Subcutaneous abdominal adipose tissue (tissue), 5 donors: ENCODE results near the gene HSPA9.

Experiments
- H3K27ac ChIP-seq: one replicate; pipeline ENCODE4 v1.7.0; 2013; ENCODE audit warnings: low read depth, mild to moderate bottlenecking, inconsistent platforms, low read length, moderate library complexity
- H3K27me3 ChIP-seq, 5 donors: one replicate each; pipeline ENCODE4 v1.7.0; 2013; ENCODE audit warnings: low read length in 5 of 5, inconsistent platforms in 1 of 5; ENCODE audit not compliant: control insufficient read depth in 5 of 5, insufficient read depth in 4 of 5
- H3K36me3 ChIP-seq, 5 donors: one replicate each; pipeline ENCODE4 v1.7.0; 2013; ENCODE audit warnings: low read length in 5 of 5; ENCODE audit not compliant: control insufficient read depth in 5 of 5, insufficient read depth in 5 of 5
- H3K4me1 ChIP-seq, 5 donors: one replicate each; pipeline ENCODE4 v1.7.0; 2013; ENCODE audit warnings: low read length in 5 of 5, mild to moderate bottlenecking in 3 of 5, moderate library complexity in 1 of 5; ENCODE audit not compliant: control insufficient read depth in 5 of 5, insufficient read depth in 5 of 5
- H3K4me3 ChIP-seq, 5 donors: one replicate each; pipeline ENCODE4 v1.7.0; 2013; ENCODE audit warnings: low read length in 5 of 5, low read depth in 1 of 5
- H3K9ac ChIP-seq, 5 donors: one replicate each; pipeline ENCODE4 v1.7.0; 2013; ENCODE audit warnings: low read length in 5 of 5, mild to moderate bottlenecking in 4 of 5, moderate library complexity in 3 of 5
- H3K9me3 ChIP-seq, 5 donors: one replicate each; pipeline ENCODE4 v1.7.0; 2013; ENCODE audit warnings: low read length in 5 of 5; ENCODE audit not compliant: control insufficient read depth in 5 of 5
- donor health status: healthy.
- donor health status: healthy.
- donor health status: healthy.
- donor health status: healthy.
- donor health status: healthy.

Gene HSPA9

DNA sequence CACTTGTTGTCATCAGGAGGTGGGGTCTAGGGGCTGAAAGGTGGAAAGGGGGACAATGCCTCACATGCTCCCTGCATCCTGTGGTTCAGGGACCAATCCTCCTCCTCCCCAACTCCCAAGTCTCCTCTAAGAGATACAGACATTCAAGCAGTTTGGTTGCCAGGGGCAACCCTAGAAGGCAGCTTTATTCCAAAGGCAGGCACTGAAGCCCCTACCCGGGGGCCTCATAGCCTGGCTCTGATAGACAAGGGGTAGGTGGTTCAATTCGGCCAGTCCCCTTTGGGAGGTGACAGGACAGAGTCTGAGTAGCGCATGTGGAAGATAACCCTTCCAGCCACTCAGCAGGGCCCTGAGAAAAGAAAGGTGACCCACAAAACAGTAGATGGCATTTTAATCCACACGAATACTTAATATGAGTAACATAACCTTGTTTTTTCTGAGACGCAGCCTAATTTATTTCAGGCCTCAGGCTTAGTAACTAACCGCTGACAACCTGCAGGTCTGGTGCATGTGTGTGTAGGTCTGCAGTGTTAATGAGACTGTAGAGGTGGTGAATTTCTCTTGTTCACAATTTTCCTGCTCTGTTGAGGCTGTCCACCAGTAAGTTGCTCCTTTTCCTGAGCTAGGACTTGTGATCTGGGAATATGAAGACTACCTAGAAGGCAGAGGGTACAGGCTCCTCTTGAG is 31.3 kb upstream of the HSPA9 start:
- H3K4me1 ChIP-seq = peaks cover 3 to 23% (median 12%) of the 10 kb centered on the region in 5 donors
- H3K4me3 ChIP-seq = no peak overlapping the region
- H3K36me3 ChIP-seq = no peaks in the 10 kb centered on the region
- no peak overlapping the region for H3K27ac ChIP-seq
- H3K9ac ChIP-seq = no peak overlapping the region
- H3K9me3 ChIP-seq = no peaks in the 10 kb centered on the region
- H3K27me3 ChIP-seq = peaks cover 0 to 7% (median 2%) of the 10 kb centered on the region in 5 donors

GRCh38 chr5:138605254-138605972 is 30.2 kb upstream of the HSPA9 start:
- H3K4me1 ChIP-seq = peaks cover 0 to 14% (median 6%) of the 10 kb centered on the region in 5 donors
- no peak overlapping the region for H3K27ac ChIP-seq
- no peaks in the 10 kb centered on the region for H3K36me3 ChIP-seq
- H3K9me3 ChIP-seq = no peaks in the 10 kb centered on the region
- H3K27me3 ChIP-seq = peaks cover 0 to 4% (median 0%) of the 10 kb centered on the region in 5 donors
- H3K4me3 ChIP-seq = no peak overlapping the region
- no peak overlapping the region for H3K9ac ChIP-seq

DNA sequence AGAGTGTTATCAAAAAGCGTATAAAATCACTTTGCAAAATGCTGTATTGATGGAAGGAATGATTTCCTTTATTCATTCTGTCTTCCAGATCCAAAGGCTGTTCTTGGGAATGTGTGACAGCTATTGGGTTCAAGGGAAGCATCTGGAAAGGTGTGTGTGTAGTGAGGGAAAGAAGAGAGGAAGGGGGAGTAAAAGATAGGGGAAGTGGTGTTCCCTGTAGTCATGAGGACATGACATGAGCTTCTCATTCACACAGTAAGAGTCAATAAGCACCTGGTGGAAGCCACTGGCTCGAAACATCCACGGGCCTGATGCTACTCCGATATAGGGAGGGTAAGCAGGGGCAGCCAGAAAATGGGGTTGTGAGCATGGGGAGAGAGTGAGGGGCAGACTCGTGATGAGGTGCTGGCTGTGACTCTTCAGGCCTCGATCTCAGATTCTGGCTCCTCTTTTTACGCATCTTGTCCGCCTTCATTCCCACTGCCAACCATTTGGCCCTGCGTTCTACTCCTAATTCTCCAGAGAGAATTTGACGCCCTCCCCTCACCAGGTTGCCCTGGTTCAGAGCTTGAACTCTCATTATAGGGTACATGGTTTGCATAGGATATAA is 29.1 kb upstream of the HSPA9 start:
- Histone ChIP-seq H3K27ac (no peak overlapping the region), H3K4me1 (peaks cover 0 to 14% (median 6%) of the 10 kb centered on the region in 5 donors), H3K9ac (no peak overlapping the region), H3K9me3 (no peaks in the 10 kb centered on the region), H3K4me3 (no peak overlapping the region), H3K27me3 (no peaks in the 10 kb centered on the region), H3K36me3 (no peaks in the 10 kb centered on the region)

GRCh38 chr5:138603249-138603920 is 28.2 kb upstream of the HSPA9 start:
- Histone ChIP-seq H3K4me3 (no peak overlapping the region), H3K9ac (no peak overlapping the region), H3K36me3 (no peaks in the 10 kb centered on the region), H3K27me3 (no peaks in the 10 kb centered on the region), H3K4me1 (peaks cover 0 to 14% (median 6%) of the 10 kb centered on the region in 5 donors), H3K27ac (no peak overlapping the region), H3K9me3 (no peaks in the 10 kb centered on the region)

DNA sequence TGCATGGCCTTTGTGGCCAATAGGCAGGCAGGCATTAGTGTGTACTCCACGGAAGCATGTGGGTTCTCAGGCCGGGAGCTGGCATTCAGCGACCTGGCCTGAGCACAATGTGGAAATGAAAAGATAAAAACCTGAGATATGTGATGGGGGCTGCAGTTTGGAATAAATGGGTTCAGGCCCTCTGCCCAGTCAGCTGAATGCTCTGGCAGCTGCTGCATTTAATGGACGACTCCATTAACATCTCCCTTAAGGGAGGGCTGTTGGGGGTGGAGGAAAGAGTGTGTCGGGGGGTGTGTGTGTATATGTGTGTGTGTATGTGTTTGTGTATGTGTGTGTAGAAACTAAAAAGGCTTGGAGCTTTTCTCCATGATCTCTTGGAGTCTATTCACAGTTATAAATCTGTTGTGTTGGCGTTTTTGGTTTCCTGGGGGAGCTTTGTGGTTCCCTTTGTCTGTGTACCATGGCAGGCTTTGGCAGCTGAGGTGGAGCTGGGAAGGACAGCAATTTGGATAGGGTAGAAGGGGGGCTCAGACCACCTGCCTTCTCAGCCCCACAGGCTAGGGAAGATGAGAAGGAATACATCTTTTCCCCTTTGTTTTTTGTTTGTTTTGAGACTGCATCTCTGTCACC is 27.3 kb upstream of the HSPA9 start:
- H3K9me3 ChIP-seq = no peaks in the 10 kb centered on the region
- H3K36me3 ChIP-seq = no peaks in the 10 kb centered on the region
- H3K27me3 ChIP-seq = no peaks in the 10 kb centered on the region
- H3K4me3 ChIP-seq = no peak overlapping the region
- no peak overlapping the region for H3K27ac ChIP-seq
- no peak overlapping the region for H3K9ac ChIP-seq
- peaks cover 0 to 14% (median 10%) of the 10 kb centered on the region in 5 donors for H3K4me1 ChIP-seq

GRCh38 chr5:138601444-138601843 is 26.2 kb upstream of the HSPA9 start:
- peaks cover 0 to 14% (median 10%) of the 10 kb centered on the region in 5 donors for H3K4me1 ChIP-seq
- no peak overlapping the region for H3K9ac ChIP-seq
- H3K4me3 ChIP-seq = no peak overlapping the region
- H3K9me3 ChIP-seq = no peaks in the 10 kb centered on the region
- no peaks in the 10 kb centered on the region for H3K36me3 ChIP-seq
- no peaks in the 10 kb centered on the region for H3K27me3 ChIP-seq
- no peak overlapping the region for H3K27ac ChIP-seq

DNA sequence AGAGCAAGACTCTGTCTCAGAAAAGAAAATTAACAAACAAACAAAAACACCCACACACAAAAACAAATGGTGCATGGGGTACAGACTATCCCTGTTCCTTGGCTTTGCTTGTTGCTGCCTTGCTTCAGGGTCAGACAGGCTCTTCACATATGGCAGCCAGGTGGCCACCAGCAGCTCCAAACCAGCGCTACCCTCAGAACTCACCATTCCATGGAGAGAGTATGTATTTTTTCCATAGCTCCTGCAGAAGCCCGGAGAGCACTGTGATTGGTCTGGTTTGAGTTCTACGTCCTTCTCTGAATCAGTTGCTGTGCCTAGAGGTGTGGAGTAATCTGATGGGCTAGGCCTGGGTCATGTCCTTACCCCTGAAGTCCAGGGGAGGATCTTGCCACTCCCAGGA is 25.2 kb upstream of the HSPA9 start:
- no peaks in the 10 kb centered on the region for H3K27me3 ChIP-seq
- H3K36me3 ChIP-seq = no peaks in the 10 kb centered on the region
- H3K4me1 ChIP-seq = peaks cover 0 to 11% (median 3%) of the 10 kb centered on the region in 5 donors
- no peaks in the 10 kb centered on the region for H3K9me3 ChIP-seq
- no peak overlapping the region for H3K27ac ChIP-seq
- H3K9ac ChIP-seq = no peak overlapping the region
- H3K4me3 ChIP-seq = no peak overlapping the region

GRCh38 chr5:138597661-138598400 is 22.6 kb upstream of the HSPA9 start:
- H3K4me3 ChIP-seq = no peak overlapping the region
- H3K9me3 ChIP-seq = no peaks in the 10 kb centered on the region

GRCh38 chr5:138596105-138596881 is 21.1 kb upstream of the HSPA9 start:
- no peak overlapping the region for H3K4me3 ChIP-seq
- H3K27me3 ChIP-seq = no peaks in the 10 kb centered on the region
- H3K36me3 ChIP-seq = no peaks in the 10 kb centered on the region
- H3K27ac ChIP-seq = no peak overlapping the region
- H3K9me3 ChIP-seq = no peaks in the 10 kb centered on the region
- H3K9ac ChIP-seq = no peak overlapping the region
- H3K4me1 ChIP-seq = peaks cover 0 to 7% (median 0%) of the 10 kb centered on the region in 5 donors

More at GRCh38 chr5:138597661-138598400, 22.6 kb upstream of the HSPA9 start:
- Histone ChIP-seq H3K27me3 (no peaks in the 10 kb centered on the region), H3K4me1 (peaks cover 0 to 11% (median 0%) of the 10 kb centered on the region in 5 donors), H3K27ac (no peak overlapping the region), H3K9ac (no peak overlapping the region), H3K36me3 (no peaks in the 10 kb centered on the region)
